SU-DHL-6 (cell line): ENCODE results near the gene ESRRA.

Source experiments
- H2AFZ ChIP-seq: fragments of 200-600 bp; sonication (generic); 2 replicates; pipeline ENCODE4 v1.6.1; 2014; ENCODE audit warnings: low read depth, mild to moderate bottlenecking, moderate library complexity, mixed read lengths, antibody characterized with exemption, low read length; ENCODE audit not compliant: severe bottlenecking
- H3F3A ChIP-seq: fragments of 200-600 bp; shearing (Covaris generic); 2 replicates; pipeline ENCODE4 v1.6.0; 2016; ENCODE audit warnings: antibody characterized with exemption, mild to moderate bottlenecking; ENCODE audit not compliant: insufficient read depth
- H3K27ac ChIP-seq: fragments of 200-600 bp; sonication (generic); 2 replicates; pipeline ENCODE4 v1.5.1; 2016; ENCODE audit warnings: low read depth, mild to moderate bottlenecking, low read length, moderate library complexity, mixed read lengths
- H3K27me3 ChIP-seq: fragments of 200-600 bp; sonication (generic), shearing (Covaris generic); 2 replicates; pipeline ENCODE4 v1.6.0; 2014; ENCODE audit warnings: mild to moderate bottlenecking, low read length
- H3K36me3 ChIP-seq: fragments of 200-600 bp; sonication (generic); 2 replicates; pipeline ENCODE4 v1.6.1; 2014; ENCODE audit warnings: mild to moderate bottlenecking, low read length, mixed read lengths
- H3K4me2 ChIP-seq: fragments of 300-600, 200-600 bp; shearing (Covaris generic), sonication (generic); 2 replicates; pipeline ENCODE4 v1.6.0; 2014; ENCODE audit warnings: low read length, low read depth, mild to moderate bottlenecking; ENCODE audit not compliant: poor library complexity, severe bottlenecking
- H3K4me3 ChIP-seq: fragments of 200-600 bp; sonication (generic); 2 replicates; pipeline ENCODE4 v1.5.1; 2014; ENCODE audit warnings: antibody characterized with exemption, low read length, mild to moderate bottlenecking, mixed read lengths; ENCODE audit not compliant: insufficient read depth, poor library complexity, severe bottlenecking
- H3K79me2 ChIP-seq: fragments of 200-600 bp; sonication (generic); 2 replicates; pipeline ENCODE4 v1.6.1; 2014; ENCODE audit warnings: mild to moderate bottlenecking, low read length, moderate library complexity; ENCODE audit not compliant: insufficient read depth
- H3K9ac ChIP-seq: fragments of 200-600 bp; sonication (generic); 2 replicates; pipeline ENCODE4 v1.7.0; 2014; ENCODE audit warnings: mild to moderate bottlenecking, low read length
- H3K9me2 ChIP-seq: fragments of 200-600 bp; sonication (generic); replicated peaks from 2 replicates; pipeline ENCODE4 v1.6.1; 2014; ENCODE audit warnings: low read length; ENCODE audit not compliant: insufficient read depth
- H3K9me3 ChIP-seq: fragments of 200-600 bp; sonication (generic); 2 replicates; pipeline ENCODE4 v1.6.1; 2014; ENCODE audit warnings: low read length, mixed read lengths; ENCODE audit not compliant: insufficient read depth
- H4K20me1 ChIP-seq: fragments of 200-600 bp; sonication (generic); 2 replicates; pipeline ENCODE4 v1.6.1; 2014; ENCODE audit warnings: low read depth, mild to moderate bottlenecking, antibody characterized with exemption, low read length, moderate library complexity, mixed read lengths
- CTCF ChIP-seq: fragments of 200-600 bp; sonication (generic); IDR thresholded peaks from one replicate; pipeline ENCODE4 v1.5.1; 2017; ENCODE audit warnings: antibody characterized with exemption, mild to moderate bottlenecking, low read length, moderate library complexity; ENCODE audit not compliant: insufficient read depth, poor library complexity, severe bottlenecking
- EZH2phosphoT487 ChIP-seq: fragments of 200-600 bp; sonication (generic), shearing (Covaris generic); conservative IDR thresholded peaks from 2 replicates; pipeline ENCODE4 v1.6.1; 2018; ENCODE audit warnings: mild to moderate bottlenecking, antibody characterized with exemption, low read length, moderate library complexity, mixed read lengths

ESRRA gene

GRCh38 chr11:64357904-64358535 lies 52.7 kb downstream of the ESRRA start:
- Histone ChIP-seq H3K27me3 (no peaks in the 10 kb centered on the region), H3K9me3 (no peaks in the 10 kb centered on the region), H3K9ac (peak overlapping the region; percentile 69; the same call in 1 of the 2 replicates), H3K4me2 (peak overlapping the region; percentile 64), H3K79me2 (no peaks in the 10 kb centered on the region), H3F3A (no peaks in the 10 kb centered on the region), H3K36me3 (no peaks in the 10 kb centered on the region), H3K27ac (no peak overlapping the region), H3K4me3 (peak overlapping the region; percentile 50), H3K9me2 (no peaks in the 10 kb centered on the region), H4K20me1 (no peaks in the 10 kb centered on the region), H2AFZ (no peak overlapping the region)
- no peak for TF ChIP-seq CTCF
- no peak for TF ChIP-seq EZH2phosphoT487

GRCh38 chr11:64358536-64358906 lies 53.2 kb downstream of the ESRRA start:
- no peaks in the 10 kb centered on the region for H3K79me2 ChIP-seq
- H3K27ac ChIP-seq: no peak overlapping the region
- no peaks in the 10 kb centered on the region for H3F3A ChIP-seq
- H3K27me3 ChIP-seq: no peaks in the 10 kb centered on the region
- H4K20me1 ChIP-seq: no peaks in the 10 kb centered on the region
- H3K36me3 ChIP-seq: no peaks in the 10 kb centered on the region
- H3K9me2 ChIP-seq: no peaks in the 10 kb centered on the region
- TF ChIP-seq CTCF: no peak
- TF ChIP-seq EZH2phosphoT487: no peak
- peak overlapping the region; percentile 62 for H2AFZ ChIP-seq
- peak overlapping the region; percentile 69 for H3K9ac ChIP-seq
- peak overlapping the region; percentile 64 for H3K4me2 ChIP-seq
- H3K9me3 ChIP-seq: no peaks in the 10 kb centered on the region
- peak overlapping the region; percentile 50 for H3K4me3 ChIP-seq

GRCh38 chr11:64358907-64359711 lies 53.8 kb downstream of the ESRRA start, which contains the start of gene RPS6KA4:
RPS6KA4 (plus strand) TSS chr11:64359162; CDS start chr11:64359236, 74 bp downstream.
- Histone ChIP-seq H3K4me3 (peak within 1 kb of the TSS; percentile 50), H3K79me2 (no peaks in the 10 kb centered on the region), H3K9me3 (no peaks in the 10 kb centered on the region), H2AFZ (peak within 1 kb of the TSS; percentile 62), H3K9ac (peak within 1 kb of the TSS; percentile 69), H3K4me2 (peak within 1 kb of the TSS; percentile 64), H3K36me3 (no peaks in the 10 kb centered on the region), H3K27me3 (no peaks in the 10 kb centered on the region), H3F3A (no peaks in the 10 kb centered on the region), H3K27ac (peak within 1 kb of the TSS; percentile 22; the same call in 1 of the 2 replicates), H4K20me1 (no peaks in the 10 kb centered on the region), H3K9me2 (no peaks in the 10 kb centered on the region)
- TF ChIP-seq CTCF (no peak), EZH2phosphoT487 (no peak)
